GM23338 (cell line): ENCODE measurements around the gene BCAS3.

Experiments used
- CREB1 ChIP-seq: fragments of 250-450 bp; sonication (Bioruptor Pico); IDR thresholded peaks from 2 replicates; pipeline ENCODE4 v1.5.0; 2020; ENCODE audit warnings: low read depth, mild to moderate bottlenecking, moderate library complexity
- CTCF ChIP-seq, 2 experiments: fragments of 200-600 bp in 1 of 2; sonication (generic) in 1 of 2; conservative IDR thresholded peaks; 2 replicates each; pipeline versions ENCODE4 v1.5.1 to v1.6.1; 2016 to 2017; ENCODE audit warnings: antibody characterized with exemption in 2 of 2, low read depth in 2 of 2, mild to moderate bottlenecking in 2 of 2, moderate library complexity in 1 of 2
- ETS1 ChIP-seq: IDR thresholded peaks from 2 replicates; pipeline ENCODE4 v1.6.1; 2016; ENCODE audit warnings: antibody characterized with exemption
- EZH2 ChIP-seq: fragments of 200-600 bp; sonication (generic); IDR thresholded peaks from one replicate; pipeline ENCODE4 v1.8.0; 2017; ENCODE audit warnings: antibody characterized with exemption, mild to moderate bottlenecking, low read depth; ENCODE audit not compliant: unreplicated experiment
- EZH2phosphoT487 ChIP-seq: fragments of 200-600 bp; sonication (generic); IDR thresholded peaks from one replicate; pipeline ENCODE4 v1.8.1; 2018; ENCODE audit warnings: antibody characterized with exemption; ENCODE audit not compliant: unreplicated experiment
- JUNB ChIP-seq: IDR thresholded peaks from one replicate; pipeline ENCODE4 v1.6.1; 2016; ENCODE audit warnings: antibody characterized with exemption; ENCODE audit not compliant: unreplicated experiment
- NANOG ChIP-seq: IDR thresholded peaks from 2 replicates; pipeline ENCODE4 v1.6.1; 2016; ENCODE audit warnings: antibody characterized with exemption, borderline replicate concordance
- POLR2AphosphoS5 ChIP-seq: IDR thresholded peaks from 2 replicates; pipeline ENCODE4 v1.6.1; 2016; ENCODE audit warnings: antibody characterized with exemption, low read depth
- REST ChIP-seq: IDR thresholded peaks from one replicate; pipeline ENCODE4 v1.6.1; 2018; ENCODE audit warnings: antibody characterized with exemption; ENCODE audit not compliant: unreplicated experiment
- ZNF114 ChIP-seq: fragments of 250-450 bp; sonication (Bioruptor Pico); IDR thresholded peaks from 2 replicates; pipeline ENCODE4 v1.5.0; 2020; ENCODE audit warnings: mild to moderate bottlenecking, moderate library complexity
- ZNF331 ChIP-seq: fragments of 250-450 bp; sonication (Bioruptor Pico); IDR thresholded peaks from 2 replicates; pipeline ENCODE4 v1.5.0; 2020; ENCODE audit warnings: low read depth, mild to moderate bottlenecking, moderate library complexity

- TF ChIP-seq CTCF (conservative IDR thresholded peaks at IDR 0.05; ENCODE audit: low read depth in 2 of 2) (no peak), EZH2 (no peak), POLR2AphosphoS5 (no peak), ZNF114 (CRISPR knock-in tag) (no peak), REST (no peak), EZH2phosphoT487 (no peak), ZNF331 (CRISPR knock-in tag) (no peak), CREB1 (no peak), JUNB (no peak), ETS1 (no peak), NANOG (no peak)
Observed at GRCh38 chr17:60941028-60941427, 263.4 kb downstream of the BCAS3 start.
